GM12878 (cell line): ENCODE data around the gene ZNF496. TPM values are rescaled to one million over a fixed set of nuclear protein-coding genes. Genes with fewer than 3 reads are reported as not detected.

ENCODE experiments used
- ATAC-seq: fragments of 200-7000 bp; cut with Tn5 transposase; 3 replicates; pipeline ENCODE4 v1.9.1; 2020; ENCODE audit warnings: mild to moderate bottlenecking, moderate library complexity
- BruUV-seq: library from RNA; stranded (reverse); fragments of 400-500 nt; replicated peaks from 2 replicates; lab custom pipeline; 2021; lab: Mats Ljungman, UMichigan
- CTCF ChIA-PET: fragments of 300-600 bp; sonication (Branson Sonifier 250); formaldehyde crosslinking; extraction: SDS; loops from one replicate; lab custom pipeline; 2021; ENCODE audit warnings: inconsistent platforms; lab: Yijun Ruan, JAX
- POLR2A ChIA-PET: fragments of 350-600 bp; formaldehyde crosslinking; extraction: SDS; loops from one replicate; lab custom pipeline; 2021; ENCODE audit warnings: inconsistent platforms; lab: Charles Lee
- RAD21 ChIA-PET: fragments of 300-600 bp; sonication (Branson Sonifier 250); formaldehyde crosslinking; loops from one replicate; lab custom pipeline; 2023; ENCODE audit warnings: antibody characterized with exemption; ENCODE audit not compliant: unreplicated experiment; lab: Charles Lee
- SMC1A ChIA-PET: fragments of 300-600 bp; sonication (Branson Sonifier 250); formaldehyde crosslinking; loops from one replicate; lab custom pipeline; 2023; ENCODE audit not compliant: unreplicated experiment, uncharacterized antibody; lab: Charles Lee
- DNase-seq: peaks from one replicate; pipeline ENCODE4 v3.0.0-alpha.2; 2011; ENCODE audit warnings: low read depth, low spot score
- FAIRE-seq: peaks from 3 replicates; lab custom pipeline; 2011; peaks lifted over from hg19 to GRCh38; lab: Jason Lieb, UNC
- H2AFZ ChIP-seq: 2 replicates; pipeline ENCODE4 v1.6.0; 2011; ENCODE audit warnings: low read depth, low read length, control low read depth; ENCODE audit not compliant: control insufficient read depth
- H3K27ac ChIP-seq: 2 replicates; pipeline ENCODE4 v1.5.1; 2011; ENCODE audit warnings: control low read depth; ENCODE audit not compliant: control insufficient read depth, insufficient read depth
- H3K27me3 ChIP-seq, 2 experiments: replicated peaks in 1 of 2; 2 replicates each; pipeline versions ENCODE4 v1.6.0 to v1.6.1; 2011; ENCODE audit warnings: low read length in 1 of 2; ENCODE audit not compliant: control insufficient read depth in 2 of 2, insufficient read depth in 2 of 2
- H3K36me3 ChIP-seq, 2 experiments: 2 replicates each; pipeline ENCODE4 v1.5.1; 2011; ENCODE audit warnings: low read length in 1 of 2; ENCODE audit not compliant: control insufficient read depth in 2 of 2, insufficient read depth in 2 of 2
- H3K4me1 ChIP-seq: 2 replicates; pipeline ENCODE4 v1.6.1; 2011; ENCODE audit warnings: mild to moderate bottlenecking, low read length, moderate library complexity, mixed read lengths; ENCODE audit not compliant: control insufficient read depth, insufficient read depth
- H3K4me2 ChIP-seq: 2 replicates; pipeline ENCODE4 v1.6.0; 2011; ENCODE audit warnings: control low read depth; ENCODE audit not compliant: control insufficient read depth, insufficient read depth
- H3K4me3 ChIP-seq: fragments of 200-600 bp; sonication (generic); 2 replicates; pipeline ENCODE4 v1.5.1; 2016
- H3K79me2 ChIP-seq: 2 replicates; pipeline ENCODE4 v1.6.0; 2011; ENCODE audit warnings: low read length; ENCODE audit not compliant: control insufficient read depth, insufficient read depth
- H3K9ac ChIP-seq: 2 replicates; pipeline ENCODE4 v1.8.0; 2011; ENCODE audit warnings: low read length, control low read depth, mixed read lengths; ENCODE audit not compliant: control insufficient read depth, insufficient read depth
- H3K9me3 ChIP-seq: replicated peaks from 3 replicates; pipeline ENCODE4 v1.5.1; 2011; ENCODE audit warnings: mild to moderate bottlenecking, low read length; ENCODE audit not compliant: control insufficient read depth, insufficient read depth
- H4K20me1 ChIP-seq: 2 replicates; pipeline ENCODE4 v1.6.0; 2011; ENCODE audit not compliant: control insufficient read depth, insufficient read depth
- BHLHE40 ChIP-seq, 2 experiments: fragments of 450-650 bp in 1 of 2; IDR thresholded peaks; 2 replicates each; pipeline ENCODE4 v1.6.1; 2011 to 2017; ENCODE audit warnings: low read depth in 2 of 2, borderline replicate concordance in 1 of 2, improper control_type of control experiment in 1 of 2, low read length in 1 of 2, mild to moderate bottlenecking in 1 of 2
- EP300 ChIP-seq, 2 experiments: fragments of 150-350 bp in 1 of 2; IDR thresholded peaks; 2 replicates each; pipeline ENCODE4 v1.6.1; 2011 to 2012; ENCODE audit warnings: low read depth in 2 of 2, low read length in 2 of 2, borderline replicate concordance in 1 of 2, improper control_type of control experiment in 1 of 2, inconsistent platforms in 1 of 2; ENCODE audit not compliant: control insufficient read depth in 1 of 2
- MTA2 ChIP-seq: fragments of 450-650 bp; IDR thresholded peaks from 2 replicates; pipeline ENCODE4 v1.6.1; 2016; ENCODE audit warnings: low read depth, mild to moderate bottlenecking, moderate library complexity
- NBN ChIP-seq: fragments of 450-650 bp; IDR thresholded peaks from 2 replicates; pipeline ENCODE4 v1.6.1; 2016
- SP1 ChIP-seq: IDR thresholded peaks from one replicate; pipeline ENCODE4 v1.6.1; 2011; ENCODE audit warnings: low read depth, low read length
- STAT3 ChIP-seq: IDR thresholded peaks from 2 replicates; pipeline ENCODE4 v1.6.1; 2011; ENCODE audit warnings: low read depth, low read length, improper control_type of control experiment
- WGBS: methylation state at CpG from one replicate; pipeline ENCODE4 v1.1.6; 2016; ENCODE audit warnings: low lambda C conversion rate; ENCODE audit not compliant: insufficient replicate concordance, insufficient coverage; ENCODE audit errors: missing lambda C conversion rate; 5-methylcytosine and 5-hydroxymethylcytosine counted together
- in situ Hi-C: fragments of 300-500 bp; cut with MboI; formaldehyde crosslinking; loops from 9 replicates; pipeline ENCODE4 v1.14.3; 2018; ENCODE audit warnings: mixed read lengths
- intact Hi-C: fragments of 100-400 bp; cut with micrococcal nuclease; formaldehyde crosslinking; loops from one replicate; pipeline ENCODE4 v1.14.2; 2022; ENCODE audit not compliant: unreplicated experiment
- polyA plus RNA-seq, 11 experiments: library from polyadenylated mRNA; depleted of rRNA in 4 of 11; unstranded in 6 of 11; stranded (reverse) in 5 of 11; fragments of >200 nt; fragmentation: Nextera tagmentation in 4 of 11; fragmentation: Illumina TruSeq in 1 of 11; extraction: Ambion mirVana in 4 of 11; extraction: Trizol in 1 of 11; gene quantifications; 1 replicate in 1 of 11; 2 replicates in 10 of 11; pipeline versions ENCODE4 v1.2.1 to v1.2.3, GENCODE V29; 2011 to 2016; ENCODE audit warnings: inconsistent platforms in 2 of 11, missing spikeins in 2 of 11, low read depth in 1 of 11
- total RNA-seq, 4 experiments: library from RNA; depleted of rRNA in 3 of 4; stranded (reverse); fragments of >200 nt in 3 of 4; fragmentation: Illumina TruSeq in 1 of 4; extraction: Trizol in 1 of 4; gene quantifications; 2 replicates each; pipeline versions ENCODE4 v1.2.1 to v1.2.3, GENCODE V29; 2013 to 2021
- TF ChIP-seq, protein P1 (sequence below): fragments of 450-650 bp; IDR thresholded peaks from 2 replicates; pipeline ENCODE4 v1.6.1; 2016; ENCODE audit warnings: mild to moderate bottlenecking

Gene ZNF496
- total and polyA plus RNA-seq, 10 of the 15 experiments (the other 5 are each of a cell fraction or from before 2014, with no cell fraction given), result 1.6 to 26.4 (median 12.5) TPM

GRCh38 chr1:247317702-247318101, 14.0 kb downstream of the ZNF496 start:
- Histone ChIP-seq H3K79me2 (no peaks in the 10 kb centered on the region), H3K27me3 (no peaks in the 10 kb centered on the region), H3K27ac (no peak overlapping the region), H3K4me3 (no peak overlapping the region), H3K4me1 (no peaks in the 10 kb centered on the region), H3K9ac (no peak overlapping the region), H2AFZ (no peak overlapping the region), H3K36me3 (peaks cover 0 to under 1% of the 10 kb centered on the region in 2 experiments; a peak in 3 of 4 replicates), H4K20me1 (no peaks in the 10 kb centered on the region), H3K9me3 (no peaks in the 10 kb centered on the region), H3K4me2 (no peak overlapping the region)
- BruUV-seq, result no TSS peak
- RAD21 ChIA-PET, result interaction anchor here (0.8 to 1.7 kb wide), 4 partner anchors 14 to 106 kb away, joined by 3 to 6 read pairs (median 4); partner anchors contain the start of gene ZNF496
- POLR2A ChIA-PET, result interaction anchor here (0.9 kb wide), 1 partner anchor 13 kb away, joined by 3 read pairs; the partner anchor contains the start of gene ZNF496
- CTCF ChIA-PET, result interaction anchor here (0.7 to 1.1 kb wide), 4 partner anchors 10 to 57 kb away, joined by 3 read pairs; partner anchors contain the start of gene ZNF496
- intact Hi-C loops (loop anchor here (5.0 kb wide), 1 partner anchor 105 kb away; no protein-coding TSS in a partner anchor), in situ Hi-C loops (no loop called here)
- ATAC-seq (peak; percentile 79), DNase-seq (no peak), FAIRE-seq (no peak)
- TF ChIP-seq NBN, result 0 out of 2 replicates have a peak, but pooled peaks have one; percentile 25
- 0 out of 4 replicates have a peak, but pooled peaks of 1 of the 2 experiments have one; percentile 15 for TF ChIP-seq EP300 (IDR thresholded peaks at IDR 0.05; ENCODE audit: borderline replicate concordance in 1 of 2, control insufficient read depth in 1 of 2, low read depth in 2 of 2, low read length in 2 of 2)
- 0 out of 2 replicates have a peak, but pooled peaks have one; percentile 11 for TF ChIP-seq MTA2
- no peak for TF ChIP-seq STAT3
- TF ChIP-seq, protein P1, sequence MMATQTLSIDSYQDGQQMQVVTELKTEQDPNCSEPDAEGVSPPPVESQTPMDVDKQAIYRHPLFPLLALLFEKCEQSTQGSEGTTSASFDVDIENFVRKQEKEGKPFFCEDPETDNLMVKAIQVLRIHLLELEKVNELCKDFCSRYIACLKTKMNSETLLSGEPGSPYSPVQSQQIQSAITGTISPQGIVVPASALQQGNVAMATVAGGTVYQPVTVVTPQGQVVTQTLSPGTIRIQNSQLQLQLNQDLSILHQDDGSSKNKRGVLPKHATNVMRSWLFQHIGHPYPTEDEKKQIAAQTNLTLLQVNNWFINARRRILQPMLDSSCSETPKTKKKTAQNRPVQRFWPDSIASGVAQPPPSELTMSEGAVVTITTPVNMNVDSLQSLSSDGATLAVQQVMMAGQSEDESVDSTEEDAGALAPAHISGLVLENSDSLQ, result peak; percentile 73
- peak in 1 of 2 experiments; percentile 22; a peak in 1 of 4 replicates for TF ChIP-seq BHLHE40 (IDR thresholded peaks at IDR 0.05; ENCODE audit: borderline replicate concordance in 1 of 2, low read depth in 2 of 2, low read length in 1 of 2)
- TF ChIP-seq SP1, result no peak
- WGBS, result 26% methylated on average over 3 of the region's 3 CpGs
- SMC1A ChIA-PET, result interaction anchor here (0.6 to 2.2 kb wide), 8 partner anchors 9 to 243 kb away, joined by 3 to 9 read pairs (median 3); no protein-coding TSS in a partner anchor
